ENCODE results near the gene RANBP3. TPM values are rescaled to one million over a fixed set of nuclear protein-coding genes. Genes with fewer than 3 reads are reported as not detected.

Gene RANBP3
- total and polyA plus RNA-seq, 2 experiments from 2014 or later = 40.2 to 98.3 TPM

GRCh38 chr19:5978606-5979552, 939 bp upstream of the RANBP3 start:
- H3K27me3 Mint-ChIP-seq (ENCODE audit: insufficient read depth, low read depth, poor library complexity) = peaks cover 13% of the 10 kb centered on the region
- H3K4me1 ChIP-seq (ENCODE audit: insufficient read depth) = peaks cover 20% of the 10 kb centered on the region; the same call in 1 of the 2 replicates
- peak overlapping the region; percentile 78 for H3K4me2 ChIP-seq
- H2AFZ ChIP-seq = peak overlapping the region; percentile 90; the same call in 1 of the 2 replicates
- DNase-seq (ENCODE audit: low spot score) (no peak), ATAC-seq (no peak)
- peaks cover 32% of the 10 kb centered on the region for H3K4me1 Mint-ChIP-seq
- H3K9me3 Mint-ChIP-seq = no peaks in the 10 kb centered on the region; the same call in none of the 3 replicates
- H3K9me2 ChIP-seq (ENCODE audit: insufficient read depth) = no peaks in the 10 kb centered on the region
- H3K4me3 ChIP-seq = peak overlapping the region; percentile 87
- H3K27me3 ChIP-seq (ENCODE audit: insufficient read depth) = no peaks in the 10 kb centered on the region
- H4K20me1 ChIP-seq (replicated peaks; ENCODE audit: insufficient read depth) = peaks cover 30% of the 10 kb centered on the region
- peak overlapping the region; percentile 91 for H3K4me3 Mint-ChIP-seq
- peak overlapping the region; percentile 85; the same call in 1 of the 2 replicates for H3K27ac ChIP-seq (ENCODE audit: low read depth)
- TF ChIP-seq ZNF462 (CRISPR knock-in tag; IDR thresholded peaks at IDR 0.05) (no peak), NANOG (IDR thresholded peaks at IDR 0.05; ENCODE audit: borderline replicate concordance) (no peak), POLR2AphosphoS5 (IDR thresholded peaks at IDR 0.05; ENCODE audit: low read depth) (no peak), ZNF331 (CRISPR knock-in tag; IDR thresholded peaks at IDR 0.05; ENCODE audit: low read depth) (no peak), EZH2phosphoT487 (IDR thresholded peaks at IDR 0.05; ENCODE audit: unreplicated experiment) (no peak), STAT1 (IDR thresholded peaks at IDR 0.05; ENCODE audit: unreplicated experiment) (no peak), REST (IDR thresholded peaks at IDR 0.05; ENCODE audit: unreplicated experiment) (no peak), ETS1 (IDR thresholded peaks at IDR 0.05) (no peak), CREB1 (CRISPR knock-in tag; IDR thresholded peaks at IDR 0.05; ENCODE audit: low read depth) (no peak)
- H3K27ac Mint-ChIP-seq = no peak overlapping the region
- no peaks in the 10 kb centered on the region; the same call in 1 of the 2 replicates for H3F3A ChIP-seq (replicated peaks; ENCODE audit: low read depth)
- peaks cover 48% of the 10 kb centered on the region for H3K79me2 ChIP-seq (replicated peaks; ENCODE audit: insufficient read depth)
- peaks cover 26% of the 10 kb centered on the region for H3K36me3 Mint-ChIP-seq (ENCODE audit: low read depth)
- no peaks in the 10 kb centered on the region for H3K36me3 ChIP-seq (ENCODE audit: insufficient read depth)
